ENCODE results near the gene IGF1R.

IGF1R gene

DNA sequence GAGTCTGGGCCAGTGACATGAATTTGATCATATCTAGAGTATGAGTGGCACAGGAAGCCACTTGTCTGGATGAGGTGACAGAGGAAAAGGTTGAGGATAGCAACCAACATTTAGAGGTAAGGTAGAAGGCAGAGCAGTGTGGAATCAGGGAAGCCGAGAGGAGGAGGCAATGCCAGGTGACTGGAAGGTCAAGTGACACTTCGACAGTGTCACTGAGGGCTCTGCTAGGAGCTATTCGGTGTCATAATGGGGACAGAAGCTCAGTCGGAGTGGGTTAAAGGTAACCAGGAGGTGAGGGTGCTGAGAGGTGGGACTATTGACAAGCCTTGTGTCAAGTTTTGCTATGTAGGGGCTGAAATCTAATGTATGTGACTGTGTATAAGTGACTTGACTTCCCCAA lies 56.7 kb downstream of the IGF1R start:
- DNase-seq (ENCODE audit: low spot score): no peak

DNA sequence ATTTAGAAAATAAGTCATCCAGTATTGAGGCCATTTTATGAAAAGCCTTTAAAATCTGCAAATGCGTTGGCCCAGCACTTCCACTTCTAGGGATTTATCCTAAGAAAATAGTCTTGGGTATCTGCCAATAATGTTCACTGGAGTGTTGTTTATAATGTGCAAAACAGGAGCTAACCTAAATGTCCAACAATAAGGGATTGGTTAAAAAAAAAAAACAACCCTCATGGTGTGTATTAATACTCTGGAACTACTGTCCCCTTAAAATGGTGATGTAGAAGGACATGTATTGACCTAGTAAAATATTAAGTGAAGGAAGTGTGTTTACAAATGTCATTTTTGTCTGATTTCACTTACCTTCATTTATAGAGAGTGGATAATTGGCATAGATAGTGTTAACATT lies 58.0 kb downstream of the IGF1R start:
- no peak for DNase-seq (ENCODE audit: low spot score)

DNA sequence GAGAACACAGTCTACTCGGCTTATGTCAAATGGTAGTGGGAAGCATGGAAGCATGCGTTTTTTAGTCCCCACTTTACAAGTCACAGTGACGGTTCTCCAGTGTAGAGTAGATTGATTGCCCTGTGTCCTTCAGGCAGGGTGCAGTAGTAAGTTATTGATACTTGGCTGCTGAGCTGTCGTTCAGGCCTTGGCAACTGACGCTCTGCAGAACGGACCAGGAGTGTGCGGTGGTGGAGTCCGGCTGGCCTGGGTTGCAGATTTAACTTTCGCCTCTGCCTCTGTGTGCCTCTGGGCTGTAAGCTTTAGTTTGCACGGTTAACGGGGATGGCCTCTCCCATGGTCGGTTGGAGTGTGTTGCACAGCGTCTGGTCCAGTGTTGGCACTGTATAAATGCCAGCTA lies 58.6 kb downstream of the IGF1R start:
- no peak for DNase-seq (ENCODE audit: low spot score)

GRCh38 chr15:98708037-98708590 lies 59.8 kb downstream of the IGF1R start:
- no peak for DNase-seq (ENCODE audit: low spot score)

DNA sequence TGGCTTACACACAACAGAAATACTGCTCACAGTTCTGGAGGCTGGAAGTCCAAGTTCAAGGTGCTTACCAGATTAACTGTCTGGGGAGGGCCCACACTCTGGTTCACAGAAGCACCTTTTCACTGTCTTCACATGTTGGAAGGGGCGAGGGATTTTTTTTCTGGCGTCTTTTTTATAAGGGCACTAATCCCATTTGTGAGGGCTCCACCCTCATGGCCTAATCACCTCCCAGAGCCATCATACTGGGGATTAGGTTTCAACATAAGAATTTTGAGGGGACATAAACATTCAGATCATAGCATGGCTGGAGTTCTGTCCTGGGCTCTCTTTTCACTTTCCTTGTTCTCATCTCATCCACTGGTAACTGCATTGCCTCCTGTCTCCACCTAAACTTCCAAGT lies 63.5 kb downstream of the IGF1R start:
- DNase-seq (ENCODE audit: low spot score): no peak

DNA sequence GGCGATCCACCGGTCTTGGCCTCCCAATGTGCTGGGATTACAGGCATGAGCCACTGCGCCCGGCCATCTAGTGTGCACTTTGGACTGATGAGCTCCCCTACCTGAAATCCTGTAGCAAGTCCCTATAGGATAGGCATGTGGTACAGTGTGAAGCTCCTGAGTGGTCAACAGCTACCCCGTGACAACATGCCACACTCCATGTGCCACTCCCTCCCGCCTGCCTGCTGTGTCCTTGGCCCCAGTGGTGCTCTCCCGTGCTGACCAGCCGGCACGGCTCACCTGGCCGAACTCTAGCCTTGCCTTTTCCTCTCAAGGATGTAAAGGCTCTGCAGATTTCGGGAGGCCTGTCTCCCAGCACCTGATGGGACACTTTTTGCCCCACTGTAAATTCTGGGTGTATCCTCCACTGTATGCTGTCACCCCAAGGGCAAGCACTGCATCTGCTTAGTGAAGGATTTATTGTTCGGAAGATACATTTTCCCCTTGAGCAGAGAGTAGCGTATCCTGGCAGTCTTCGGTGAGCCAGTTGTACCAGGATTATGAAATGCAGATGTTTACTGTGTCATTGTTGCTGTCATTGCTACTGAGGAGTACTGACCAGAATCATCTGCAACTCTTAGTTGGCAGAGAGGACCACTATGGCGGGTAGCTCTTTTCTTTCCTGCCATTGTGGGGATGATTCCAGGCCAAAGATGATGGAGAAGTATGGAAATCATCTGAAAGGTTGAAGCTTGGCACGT lies 64.7 kb downstream of the IGF1R start:
- DNase-seq (ENCODE audit: low spot score): no peak

- no peak for DNase-seq (ENCODE audit: low spot score)
Measured at GRCh38 chr15:98713585-98714001, 65.3 kb downstream of the IGF1R start.

- no peak for DNase-seq (ENCODE audit: low spot score)
Measured at GRCh38 chr15:98714922-98715321, 66.6 kb downstream of the IGF1R start.

DNA sequence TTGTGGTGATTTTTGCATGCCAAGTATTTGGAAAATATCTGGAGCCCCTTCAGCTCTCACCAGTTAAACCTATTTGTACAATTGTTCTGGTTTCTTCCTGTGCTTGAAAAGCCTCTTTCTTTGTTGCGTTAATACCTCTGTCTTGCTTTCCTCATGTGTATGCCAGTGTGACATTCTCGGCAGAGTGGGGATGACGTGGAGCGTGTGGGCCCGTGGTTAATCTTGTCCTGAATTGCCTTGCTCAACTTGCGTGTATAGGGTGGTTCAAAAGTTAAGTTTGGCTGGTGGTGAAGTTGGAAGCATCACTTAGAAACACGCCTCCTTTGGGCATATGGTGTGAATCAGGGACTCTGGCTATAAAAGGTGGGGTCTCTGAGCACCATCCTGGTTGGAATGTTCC lies 67.1 kb downstream of the IGF1R start:
- no peak for DNase-seq (ENCODE audit: low spot score)

GRCh38 chr15:98715890-98716443 lies 67.6 kb downstream of the IGF1R start:
- DNase-seq (ENCODE audit: low spot score): no peak

GRCh38 chr15:98717371-98717770 lies 69.0 kb downstream of the IGF1R start:
- no peak for DNase-seq (ENCODE audit: low spot score)

DNA sequence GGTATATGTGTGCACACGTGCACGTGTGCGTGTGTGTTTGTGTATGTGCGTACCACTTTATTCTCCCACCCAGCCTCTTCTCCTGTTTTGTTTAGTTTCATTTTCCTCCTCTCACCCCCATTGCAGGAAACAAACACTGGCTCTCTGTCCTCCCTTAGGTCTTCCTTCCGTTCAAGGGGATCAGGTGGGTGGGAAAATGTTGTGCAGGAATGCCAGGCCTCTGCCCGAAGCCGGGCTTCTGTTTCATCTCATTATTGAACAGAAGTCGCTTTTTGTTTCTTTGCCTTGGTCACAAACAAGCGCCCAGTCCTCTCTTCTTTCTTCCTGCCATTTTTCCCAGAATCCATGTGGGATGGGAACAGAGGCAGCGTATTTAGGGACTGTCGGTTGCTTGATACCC lies 69.6 kb downstream of the IGF1R start:
- DNase-seq (ENCODE audit: low spot score): no peak

- peak; percentile 21 for DNase-seq (ENCODE audit: low spot score)
Measured at GRCh38 chr15:98718426-98719136, 70.2 kb downstream of the IGF1R start.

DNA sequence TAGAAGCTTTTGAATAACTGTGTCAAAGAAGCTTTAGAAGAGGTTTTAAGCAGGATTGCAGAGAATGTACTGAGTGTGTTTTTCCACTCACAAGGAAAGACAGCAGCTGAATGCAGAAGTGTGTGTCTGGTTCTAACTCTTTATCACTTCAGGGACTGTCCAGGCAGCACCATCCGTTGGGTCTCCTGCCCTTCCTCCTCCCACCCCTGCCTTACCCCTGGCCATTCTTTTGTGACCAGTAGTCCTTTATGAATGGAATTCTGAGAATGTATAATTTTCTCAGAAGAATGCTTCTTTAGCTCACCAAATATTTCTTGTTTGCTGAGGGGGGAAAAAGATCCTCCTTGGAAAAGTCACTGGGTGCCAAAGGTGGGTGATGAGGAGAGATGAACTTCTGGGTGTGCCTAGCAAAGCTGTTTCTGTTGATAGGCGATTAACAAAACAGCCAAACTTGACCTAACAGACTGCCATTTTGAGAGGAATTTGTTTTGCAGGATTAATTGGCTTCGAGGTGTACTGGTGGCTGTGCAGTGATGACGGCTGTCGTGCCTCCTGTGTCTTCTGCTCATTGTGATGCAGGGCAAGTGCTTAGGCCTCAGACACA lies 70.9 kb downstream of the IGF1R start:
- no peak for DNase-seq (ENCODE audit: low spot score)

DNA sequence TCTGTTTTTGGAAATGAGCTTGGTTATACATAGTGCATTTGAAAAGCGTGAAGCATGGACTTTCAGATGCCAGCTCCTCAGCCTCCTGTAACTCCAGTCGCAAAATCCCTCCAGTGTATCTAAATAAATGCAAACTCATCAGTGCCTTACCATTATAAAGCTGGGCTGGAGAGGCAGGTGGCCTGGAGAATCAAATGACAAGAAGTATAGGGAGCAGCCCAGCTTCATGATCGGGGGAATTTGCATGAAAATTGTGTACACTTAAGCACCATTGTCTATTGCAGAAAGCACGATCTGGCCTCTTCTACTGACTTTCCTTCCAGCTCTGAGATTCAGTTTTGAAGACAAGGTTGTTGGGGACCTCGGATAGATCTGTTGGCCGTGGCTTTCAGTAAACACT lies 71.7 kb downstream of the IGF1R start:
- no peak for DNase-seq (ENCODE audit: low spot score)

DNA sequence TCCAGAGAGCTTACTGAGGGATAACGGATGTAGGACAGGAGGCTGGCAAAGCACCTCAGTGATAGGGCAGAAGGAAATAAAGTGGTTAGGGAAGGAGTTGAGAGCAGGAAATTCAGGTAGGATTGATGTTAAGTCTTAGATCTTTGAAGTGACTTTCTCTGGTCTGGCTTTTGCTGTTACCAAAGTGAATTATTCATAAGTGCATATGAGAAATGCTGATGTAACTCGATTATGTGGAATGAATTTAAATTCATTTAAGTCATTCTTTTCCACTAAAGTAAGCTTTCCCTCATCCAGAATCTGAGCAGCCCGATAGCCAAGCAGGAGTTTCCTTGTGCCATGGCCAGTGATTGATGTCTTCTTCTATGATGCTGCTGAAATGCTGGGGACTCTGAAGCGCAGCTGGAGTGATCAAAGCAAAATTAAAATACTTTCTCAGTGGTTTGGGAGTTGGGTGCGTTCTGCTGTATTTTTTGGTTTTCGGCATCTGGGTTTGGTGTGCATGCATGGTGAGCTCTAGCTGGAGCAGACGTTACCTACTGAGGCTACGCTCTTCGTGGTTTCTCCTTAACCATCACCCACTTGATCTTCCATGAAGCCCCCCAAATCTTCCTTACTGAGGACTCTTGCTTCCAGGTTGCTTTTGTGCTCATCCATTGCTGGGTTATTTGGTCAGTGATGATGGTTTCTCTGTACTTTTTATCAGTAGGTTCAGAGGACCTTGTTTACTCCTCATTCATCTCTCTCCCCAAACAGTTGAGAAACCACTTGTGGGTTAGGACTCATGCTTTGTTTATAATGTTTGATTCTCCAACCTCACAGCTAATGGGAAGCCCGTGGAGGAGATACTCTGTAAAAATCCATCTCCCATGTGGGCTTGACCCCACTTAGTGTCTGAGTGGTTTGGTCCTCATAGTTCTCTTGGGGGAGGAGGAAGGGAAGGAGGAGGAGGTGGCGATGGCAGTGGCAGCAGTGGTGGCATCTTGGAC lies 72.5 kb downstream of the IGF1R start:
- no peak for DNase-seq (ENCODE audit: low spot score)

DNA sequence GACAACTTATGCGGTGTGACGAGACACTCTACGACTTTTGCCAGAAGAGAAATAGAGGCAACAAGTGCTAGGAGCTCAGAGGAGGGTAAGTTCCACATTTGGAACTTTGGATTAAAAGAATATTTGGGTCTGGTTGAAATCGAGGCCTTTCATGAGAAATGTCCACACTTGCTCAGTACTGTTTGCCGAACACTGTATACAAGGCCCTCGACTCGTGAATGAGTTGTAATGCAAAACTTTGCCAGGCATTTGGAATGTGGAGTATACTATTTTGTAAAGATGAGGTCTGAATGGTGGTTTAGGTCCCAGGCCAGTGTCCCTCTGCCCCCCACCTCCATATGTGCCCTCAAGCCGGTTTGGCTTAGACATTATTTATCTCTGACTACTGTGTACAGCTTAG lies 73.9 kb downstream of the IGF1R start:
- DNase-seq (ENCODE audit: low spot score): no peak

GRCh38 chr15:98722645-98723044 lies 74.3 kb downstream of the IGF1R start:
- DNase-seq (ENCODE audit: low spot score): no peak

- no peak for DNase-seq (ENCODE audit: low spot score)
Measured at GRCh38 chr15:98723195-98723594, 74.9 kb downstream of the IGF1R start.

GRCh38 chr15:98724048-98724447 lies 75.7 kb downstream of the IGF1R start:
- no peak for DNase-seq (ENCODE audit: low spot score)

- no peak for DNase-seq (ENCODE audit: low spot score)
Measured at GRCh38 chr15:98724494-98724893, 76.2 kb downstream of the IGF1R start.

GRCh38 chr15:98725874-98726273 lies 77.5 kb downstream of the IGF1R start:
- no peak for DNase-seq (ENCODE audit: low spot score)

Measured in kidney capillary endothelial cell (primary cell).